Non-pigmented ciliary epithelial cell (primary cell): ENCODE results near the gene NCOR2.

ENCODE experiments used
- DNase-seq: peaks from one replicate; pipeline ENCODE4 v3.0.0-alpha.2; 2010; ENCODE audit warnings: low read depth

Gene NCOR2

GRCh38 chr12:124559182-124560017, 8.0 kb downstream of the NCOR2 start:
- DNase-seq = no peak

- no peak for DNase-seq
These were observed 9.1 kb downstream of the NCOR2 start for GRCh38 chr12:124558313-124558712.

GRCh38 chr12:124557518-124558223, 9.7 kb downstream of the NCOR2 start:
- DNase-seq = no peak

GRCh38 chr12:124556896-124557501, 10.4 kb downstream of the NCOR2 start:
- no peak for DNase-seq

- DNase-seq = no peak
These were observed 11.3 kb downstream of the NCOR2 start for GRCh38 chr12:124556074-124556466.

GRCh38 chr12:124555168-124556073, 12.0 kb downstream of the NCOR2 start:
- no peak for DNase-seq

- DNase-seq = no peak
These were observed 12.9 kb downstream of the NCOR2 start for GRCh38 chr12:124554429-124555029.

- DNase-seq = no peak
These were observed 13.5 kb downstream of the NCOR2 start for GRCh38 chr12:124553862-124554428.

GRCh38 chr12:124551268-124552144, 15.9 kb downstream of the NCOR2 start:
- no peak for DNase-seq

- no peak for DNase-seq
These were observed 17.0 kb downstream of the NCOR2 start for GRCh38 chr12:124550123-124551089.

- DNase-seq = no peak
These were observed 17.8 kb downstream of the NCOR2 start for GRCh38 chr12:124549629-124550028.

- no peak for DNase-seq
These were observed 18.5 kb downstream of the NCOR2 start for GRCh38 chr12:124548854-124549378.

- no peak for DNase-seq
These were observed 19.8 kb downstream of the NCOR2 start for GRCh38 chr12:124547626-124548025.

- DNase-seq = peak; percentile 51
These were observed 21.6 kb downstream of the NCOR2 start for GRCh38 chr12:124545508-124546418.

GRCh38 chr12:124544983-124545382, 22.4 kb downstream of the NCOR2 start:
- DNase-seq = no peak

GRCh38 chr12:124544311-124544970, 23.0 kb downstream of the NCOR2 start:
- no peak for DNase-seq
